ENCODE data around the gene SRSF4.

Gene SRSF4

GRCh38 chr1:29181413-29182225, at the start of gene SRSF4:
SRSF4 (minus strand) TSS chr1:29181900; CDS start chr1:29181752, 148 bp downstream.
- peak; percentile 55 for TF ChIP-seq CTCF (IDR thresholded peaks at IDR 0.05; ENCODE audit: low read depth, low read length)
- peak within 1 kb of the TSS; percentile 79 for H3K4me3 ChIP-seq (ENCODE audit: low read depth, low read length)

- H3K4me3 ChIP-seq (ENCODE audit: low read depth, low read length), result peak within 1 kb of the TSS; percentile 95
- TF ChIP-seq CTCF (IDR thresholded peaks at IDR 0.05; ENCODE audit: low read depth, low read length), result no peak
Observed at GRCh38 chr1:29230553-29231378, 49.1 kb upstream of the SRSF4 start, which contains the start of gene MECR. MECR (minus strand) TSS chr1:29230934; CDS start chr1:29230906, 28 bp downstream.

- H3K4me3 ChIP-seq (ENCODE audit: low read depth, low read length), result peak overlapping the region; percentile 95
- TF ChIP-seq CTCF (IDR thresholded peaks at IDR 0.05; ENCODE audit: low read depth, low read length), result no peak
Observed at GRCh38 chr1:29230204-29230552, 48.5 kb upstream of the SRSF4 start.

- H3K4me3 ChIP-seq (ENCODE audit: low read depth, low read length), result no peak overlapping the region
- no peak for TF ChIP-seq CTCF (IDR thresholded peaks at IDR 0.05; ENCODE audit: low read depth, low read length)
Observed at GRCh38 chr1:29227511-29227910, 45.8 kb upstream of the SRSF4 start.

- H3K4me3 ChIP-seq (ENCODE audit: low read depth, low read length), result no peak overlapping the region
- TF ChIP-seq CTCF (IDR thresholded peaks at IDR 0.05; ENCODE audit: low read depth, low read length), result no peak
Observed at GRCh38 chr1:29225361-29225760, 43.7 kb upstream of the SRSF4 start.

- no peak for TF ChIP-seq CTCF (IDR thresholded peaks at IDR 0.05; ENCODE audit: low read depth, low read length)
Observed at GRCh38 chr1:29224356-29224837, 42.7 kb upstream of the SRSF4 start.

GRCh38 chr1:29223521-29223920, 41.8 kb upstream of the SRSF4 start:
- H3K4me3 ChIP-seq (ENCODE audit: low read depth, low read length), result no peak overlapping the region
- no peak for TF ChIP-seq CTCF (IDR thresholded peaks at IDR 0.05; ENCODE audit: low read depth, low read length)

More at GRCh38 chr1:29224356-29224837, 42.7 kb upstream of the SRSF4 start:
- H3K4me3 ChIP-seq (ENCODE audit: low read depth, low read length), result no peak overlapping the region

Data from WI38 (cell line).